Endothelial cell of umbilical vein (primary cell): ENCODE results near the gene SLC5A8. TPM values are rescaled to one million over a fixed set of nuclear protein-coding genes. Genes with fewer than 3 reads are reported as not detected.

Experiments
- BruUV-seq: library from RNA; stranded (reverse); fragments of 400-500 nt; replicated peaks from 2 replicates; lab custom pipeline; 2021; lab: Mats Ljungman, UMichigan
- CTCF ChIA-PET: fragments of 300-600, 350-600 bp; sonication (Branson Sonifier 250); formaldehyde crosslinking; loops from one replicate; lab custom pipeline; 2021; ENCODE audit warnings: antibody characterized with exemption, inconsistent platforms; lab: Charles Lee
- POLR2A ChIA-PET: fragments of 300-600, 350-600 bp; sonication (Branson Sonifier 250); formaldehyde crosslinking; loops from one replicate; lab custom pipeline; 2021; ENCODE audit warnings: antibody characterized with exemption, inconsistent platforms; lab: Charles Lee
- DNase-seq: peaks from one replicate; pipeline ENCODE4 v3.0.0-alpha.2; 2011; ENCODE audit warnings: low read depth, low spot score
- FAIRE-seq: peaks from 2 replicates; lab custom pipeline; 2011; peaks lifted over from hg19 to GRCh38; lab: Jason Lieb, UNC
- H2AFZ ChIP-seq: 2 replicates; pipeline ENCODE4 v1.6.0; 2012; ENCODE audit warnings: low read depth, low read length, control low read depth, inconsistent platforms
- H3K27ac ChIP-seq: 2 replicates; pipeline ENCODE4 v1.5.1; 2011; ENCODE audit warnings: low read depth, mild to moderate bottlenecking, control low read depth, low read length, moderate library complexity; ENCODE audit not compliant: insufficient read depth
- H3K27me3 ChIP-seq, 2 experiments: 2 replicates each; pipeline versions ENCODE4 v1.6.0 to v1.6.1; 2011; ENCODE audit warnings: low read length in 2 of 2, mixed read lengths in 1 of 2; ENCODE audit not compliant: control insufficient read depth in 2 of 2, insufficient read depth in 2 of 2
- H3K36me3 ChIP-seq, 2 experiments: 2 replicates in 1 of 2; 3 replicates in 1 of 2; pipeline ENCODE4 v1.5.1; 2011; ENCODE audit warnings: low read length in 2 of 2, mild to moderate bottlenecking in 1 of 2, moderate library complexity in 1 of 2; ENCODE audit not compliant: control insufficient read depth in 2 of 2, insufficient read depth in 2 of 2; ENCODE audit errors: extremely low read depth in 1 of 2
- H3K4me1 ChIP-seq: 3 replicates; pipeline ENCODE4 v1.5.1; 2011; ENCODE audit warnings: mild to moderate bottlenecking, low read length; ENCODE audit not compliant: control insufficient read depth, insufficient read depth; ENCODE audit errors: extremely low read depth
- H3K4me2 ChIP-seq: 2 replicates; pipeline ENCODE4 v1.6.1; 2011; ENCODE audit warnings: low read length, control low read depth, mixed read lengths; ENCODE audit not compliant: insufficient read depth
- H3K4me3 ChIP-seq, 3 experiments: fragments of 200-600 bp in 1 of 3; sonication (generic), shearing (Covaris generic) in 1 of 3; replicated peaks in 1 of 3; 2 replicates each; pipeline ENCODE4 v1.5.1; 2011 to 2016; ENCODE audit warnings: control low read depth in 3 of 3, low read length in 3 of 3, mild to moderate bottlenecking in 2 of 3, inconsistent platforms in 1 of 3, low read depth in 1 of 3, moderate library complexity in 1 of 3; ENCODE audit not compliant: insufficient read depth in 1 of 3
- H3K79me2 ChIP-seq: 2 replicates; pipeline ENCODE4 v1.6.0; 2012; ENCODE audit warnings: low read length, inconsistent platforms; ENCODE audit not compliant: control insufficient read depth, insufficient read depth
- H3K9ac ChIP-seq: replicated peaks from 2 replicates; pipeline ENCODE3; 2011; ENCODE audit warnings: low read length, control low read depth; ENCODE audit not compliant: insufficient read depth; ENCODE audit errors: extremely low read depth
- H3K9me1 ChIP-seq: replicated peaks from 3 replicates; pipeline ENCODE4 v1.6.0; 2011; ENCODE audit warnings: mild to moderate bottlenecking, low read length; ENCODE audit not compliant: control insufficient read depth, insufficient read depth; ENCODE audit errors: extremely low read depth
- H3K9me3 ChIP-seq: replicated peaks from 2 replicates; pipeline ENCODE4 v1.5.1; 2012; ENCODE audit warnings: low read length, inconsistent platforms; ENCODE audit not compliant: control insufficient read depth, insufficient read depth
- H4K20me1 ChIP-seq: replicated peaks from 2 replicates; pipeline ENCODE3; 2011; ENCODE audit warnings: mild to moderate bottlenecking, low read length; ENCODE audit not compliant: control insufficient read depth, insufficient read depth; ENCODE audit errors: extremely low read depth
- EZH2 ChIP-seq: IDR thresholded peaks from 2 replicates; pipeline ENCODE4 v1.6.1; 2012; ENCODE audit warnings: borderline replicate concordance, low read depth, mild to moderate bottlenecking, moderate library complexity, low read length, inconsistent platforms; ENCODE audit not compliant: severe bottlenecking
- FOS ChIP-seq: IDR thresholded peaks from 2 replicates; pipeline ENCODE4 v1.6.1; 2011; ENCODE audit warnings: mild to moderate bottlenecking, low read length, moderate library complexity, borderline replicate concordance; ENCODE audit not compliant: insufficient read depth
- GATA2 ChIP-seq: IDR thresholded peaks from 2 replicates; pipeline ENCODE4 v1.7.0; 2011; ENCODE audit warnings: low read depth, mild to moderate bottlenecking, moderate library complexity, mixed read lengths, low read length; ENCODE audit not compliant: insufficient read length, insufficient read depth
- JUN ChIP-seq: IDR thresholded peaks from 2 replicates; pipeline ENCODE4 v1.6.1; 2011; ENCODE audit warnings: borderline replicate concordance, low read depth; ENCODE audit not compliant: insufficient read length, insufficient read depth
- MAX ChIP-seq: IDR thresholded peaks from 2 replicates; pipeline ENCODE4 v1.6.1; 2011; ENCODE audit not compliant: insufficient read depth, insufficient read length
- MYC ChIP-seq: IDR thresholded peaks from one replicate; pipeline ENCODE4 v1.6.1; 2011; ENCODE audit warnings: mild to moderate bottlenecking, low read depth, low read length
- POLR2A ChIP-seq: IDR thresholded peaks from 2 replicates; pipeline ENCODE4 v1.6.1; 2012; ENCODE audit warnings: low read depth, mild to moderate bottlenecking, control low read depth, low read length
- POLR2AphosphoS5 ChIP-seq: IDR thresholded peaks from 2 replicates; pipeline ENCODE4 v1.6.1; 2012; ENCODE audit warnings: low read depth, mild to moderate bottlenecking, control low read depth, low read length, moderate library complexity; ENCODE audit not compliant: insufficient read depth
- dilution Hi-C: fragments of 300-500 bp; cut with MboI; formaldehyde crosslinking; loops from one replicate; pipeline ENCODE4 v1.15.0; 2019; ENCODE audit warnings: low sequenced_read_pairs; ENCODE audit not compliant: extremely low pct_ligation_motif_present
- intact Hi-C: fragments of 100-400 bp; cut with micrococcal nuclease; formaldehyde crosslinking; loops from one replicate; pipeline ENCODE4 v1.10.0; 2022
- polyA plus RNA-seq, 4 experiments: library from polyadenylated mRNA; depleted of rRNA in 3 of 4; stranded (reverse) in 3 of 4; unstranded in 1 of 4; fragments of >200 nt; gene quantifications; 2 replicates each; pipeline versions ENCODE4 v1.2.1 to v1.2.3, GENCODE V29; 2011 to 2012; ENCODE audit warnings: missing spikeins in 1 of 4
- total RNA-seq: library from RNA; stranded (reverse); gene quantifications from 2 replicates; pipeline ENCODE4 v1.2.3, GENCODE V29; 2021
- TF ChIP-seq, protein P1 (sequence below), 2 donors: IDR thresholded peaks; 1 replicate in 1 of 2; 2 replicates in 1 of 2; pipeline ENCODE4 v1.5.1; 2011; ENCODE audit warnings: low read length in 2 of 2, mild to moderate bottlenecking in 2 of 2, moderate library complexity in 2 of 2, control low read depth in 1 of 2, inconsistent platforms in 1 of 2, low read depth in 1 of 2; ENCODE audit not compliant: insufficient read depth in 1 of 2; ENCODE audit errors: extremely low read depth in 1 of 2

SLC5A8 gene
- total and polyA plus RNA-seq, 2 donors (not counting 3 experiments of a cell fraction or from before 2014, with no cell fraction given): not detected

- Histone ChIP-seq H3K27ac (no peak overlapping the region), H3K79me2 (no peaks in the 10 kb centered on the region), H3K4me1 (no peaks in the 10 kb centered on the region), H4K20me1 (no peaks in the 10 kb centered on the region), H3K36me3 (no peaks in the 10 kb centered on the region), H3K9me3 (no peaks in the 10 kb centered on the region), H3K4me2 (no peak overlapping the region), H3K9me1 (no peaks in the 10 kb centered on the region), H2AFZ (no peak overlapping the region), H3K27me3 (no peaks in the 10 kb centered on the region), H3K9ac (no peak overlapping the region), H3K4me3 (no peak overlapping the region)
- intact Hi-C loops: no loop called here
- dilution Hi-C loops: no loop called here
- FAIRE-seq (no peak), DNase-seq (no peak)
- ChIA-PET CTCF (no interaction called here), POLR2A (no interaction called here)
- no TSS peak for BruUV-seq
- TF ChIP-seq, protein P1, sequence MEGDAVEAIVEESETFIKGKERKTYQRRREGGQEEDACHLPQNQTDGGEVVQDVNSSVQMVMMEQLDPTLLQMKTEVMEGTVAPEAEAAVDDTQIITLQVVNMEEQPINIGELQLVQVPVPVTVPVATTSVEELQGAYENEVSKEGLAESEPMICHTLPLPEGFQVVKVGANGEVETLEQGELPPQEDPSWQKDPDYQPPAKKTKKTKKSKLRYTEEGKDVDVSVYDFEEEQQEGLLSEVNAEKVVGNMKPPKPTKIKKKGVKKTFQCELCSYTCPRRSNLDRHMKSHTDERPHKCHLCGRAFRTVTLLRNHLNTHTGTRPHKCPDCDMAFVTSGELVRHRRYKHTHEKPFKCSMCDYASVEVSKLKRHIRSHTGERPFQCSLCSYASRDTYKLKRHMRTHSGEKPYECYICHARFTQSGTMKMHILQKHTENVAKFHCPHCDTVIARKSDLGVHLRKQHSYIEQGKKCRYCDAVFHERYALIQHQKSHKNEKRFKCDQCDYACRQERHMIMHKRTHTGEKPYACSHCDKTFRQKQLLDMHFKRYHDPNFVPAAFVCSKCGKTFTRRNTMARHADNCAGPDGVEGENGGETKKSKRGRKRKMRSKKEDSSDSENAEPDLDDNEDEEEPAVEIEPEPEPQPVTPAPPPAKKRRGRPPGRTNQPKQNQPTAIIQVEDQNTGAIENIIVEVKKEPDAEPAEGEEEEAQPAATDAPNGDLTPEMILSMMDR (IDR thresholded peaks at IDR 0.05; ENCODE audit: extremely low read depth in 1 of 2, insufficient read depth in 1 of 2, low read depth in 1 of 2, low read length in 2 of 2): no peak
- TF ChIP-seq POLR2AphosphoS5: no peak
- TF ChIP-seq JUN: no peak
- TF ChIP-seq EZH2: no peak
- TF ChIP-seq GATA2: no peak
- no peak for TF ChIP-seq POLR2A
- TF ChIP-seq MAX: no peak
- TF ChIP-seq MYC: no peak
- TF ChIP-seq FOS: no peak
Observed at GRCh38 chr12:101173197-101173749, 36.8 kb downstream of the SLC5A8 start.
